B cell (primary cell): ENCODE data around the gene FYN. TPM values are rescaled to one million over a fixed set of nuclear protein-coding genes. Genes with fewer than 3 reads are reported as not detected.

ENCODE experiments used
- ATAC-seq: fragments of 200-7000 bp; cut with Tn5 transposase; one replicate; pipeline ENCODE4 v1.10.0; 2021; ENCODE audit warnings: low read depth, mild to moderate bottlenecking, moderate number of reproducible peaks, moderate library complexity
- CTCF ChIA-PET: fragments of 350-600 bp; sonication (Branson Sonifier 250); formaldehyde crosslinking; loops from one replicate; lab custom pipeline; 2021; ENCODE audit warnings: antibody characterized with exemption, inconsistent platforms; lab: Charles Lee
- POLR2A ChIA-PET: fragments of 350-600 bp; sonication (Branson Sonifier 250); formaldehyde crosslinking; loops from one replicate; lab custom pipeline; 2021; ENCODE audit warnings: antibody characterized with exemption; lab: Charles Lee
- DNase-seq: peaks from one replicate; pipeline ENCODE4 v3.0.0; 2013
- H2AFZ ChIP-seq: 2 replicates; pipeline ENCODE4 v1.6.1; 2012; ENCODE audit warnings: mild to moderate bottlenecking, low read depth, low read length; ENCODE audit not compliant: insufficient read depth, poor library complexity, severe bottlenecking
- H3K27ac ChIP-seq, 2 donors: 1 replicate in 1 of 2; 2 replicates in 1 of 2; pipeline ENCODE4 v1.5.1; 2012 to 2013; ENCODE audit warnings: low read length in 2 of 2, mild to moderate bottlenecking in 2 of 2, moderate library complexity in 1 of 2
- H3K27me3 ChIP-seq, 4 experiments: fragments of 200-600 bp in 1 of 4; sonication (generic) in 1 of 4; replicated peaks in 1 of 4; 1 replicate in 2 of 4; 2 replicates in 2 of 4; pipeline versions ENCODE4 v1.6.1 to v1.7.0; 2013 to 2016; ENCODE audit warnings: low read length in 3 of 4, mild to moderate bottlenecking in 2 of 4, mixed read lengths in 1 of 4, moderate library complexity in 1 of 4; ENCODE audit not compliant: insufficient read depth in 4 of 4, control insufficient read depth in 3 of 4; ENCODE audit errors: control extremely low read depth in 1 of 4
- H3K36me3 ChIP-seq, 2 experiments: replicated peaks in 1 of 2; 1 replicate in 1 of 2; 2 replicates in 1 of 2; pipeline versions ENCODE4 v1.6.1 to v1.7.1; 2013; ENCODE audit warnings: low read length in 1 of 2; ENCODE audit not compliant: insufficient read depth in 2 of 2, control insufficient read depth in 1 of 2; ENCODE audit errors: control extremely low read depth in 1 of 2, extremely low read depth in 1 of 2
- H3K4me1 ChIP-seq, 2 donors: fragments of 200-600 bp in 1 of 2; sonication (generic) in 1 of 2; 1 replicate in 1 of 2; 2 replicates in 1 of 2; pipeline versions ENCODE4 v1.5.1 to v1.6.1; 2013 to 2017; ENCODE audit warnings: low read length in 2 of 2; ENCODE audit not compliant: control insufficient read depth in 2 of 2, insufficient read depth in 2 of 2
- H3K4me2 ChIP-seq: replicated peaks from 2 replicates; pipeline ENCODE3; 2012; ENCODE audit warnings: mild to moderate bottlenecking, low read depth, low read length; ENCODE audit not compliant: poor library complexity, severe bottlenecking
- H3K4me3 ChIP-seq, 5 experiments: fragments of 200-600 bp in 1 of 5; sonication (generic) in 1 of 5; 1 replicate in 3 of 5; 2 replicates in 2 of 5; pipeline versions ENCODE4 v1.5.1 to v1.7.0; 2011 to 2016; ENCODE audit warnings: low read length in 4 of 5, mild to moderate bottlenecking in 4 of 5, low read depth in 2 of 5, control low read depth in 1 of 5, moderate library complexity in 1 of 5; ENCODE audit not compliant: insufficient read depth in 1 of 5; ENCODE audit errors: control extremely low read depth in 1 of 5, extremely low read depth in 1 of 5
- H3K79me2 ChIP-seq: fragments of 200-600 bp; sonication (generic); one replicate; pipeline ENCODE4 v1.6.0; 2016; ENCODE audit warnings: low read length; ENCODE audit not compliant: control insufficient read depth, insufficient read depth
- H3K9ac ChIP-seq: fragments of 200-600 bp; sonication (generic); 2 replicates; pipeline ENCODE4 v1.6.1; 2017; ENCODE audit warnings: mild to moderate bottlenecking, low read length, moderate library complexity
- H3K9me3 ChIP-seq, 3 donors: one replicate each; pipeline versions ENCODE4 v1.6.1 to v1.7.1; 2013; ENCODE audit warnings: low read length in 2 of 3; ENCODE audit not compliant: control insufficient read depth in 2 of 3, insufficient read depth in 1 of 3; ENCODE audit errors: control extremely low read depth in 1 of 3
- H4K20me1 ChIP-seq: 2 replicates; pipeline ENCODE4 v1.6.0; 2012; ENCODE audit warnings: mild to moderate bottlenecking, low read length; ENCODE audit not compliant: insufficient read depth, control insufficient read depth, poor library complexity, severe bottlenecking
- H3K27ac Mint-ChIP-seq: one replicate; pipeline ENCODE4 v1.8.0; 2021; ENCODE audit warnings: mixed read lengths
- H3K27me3 Mint-ChIP-seq: one replicate; pipeline ENCODE4 v1.8.0; 2021; ENCODE audit warnings: mixed read lengths
- H3K4me1 Mint-ChIP-seq: one replicate; pipeline ENCODE4 v1.8.0; 2021; ENCODE audit warnings: mixed read lengths
- H3K4me3 Mint-ChIP-seq: one replicate; pipeline ENCODE4 v1.8.0; 2021; ENCODE audit warnings: mixed read lengths
- H3K9me3 Mint-ChIP-seq: one replicate; pipeline ENCODE4 v1.8.0; 2022; ENCODE audit warnings: mixed read lengths; ENCODE audit not compliant: insufficient read depth
- EZH2 ChIP-seq: IDR thresholded peaks from 2 replicates; pipeline ENCODE4 v1.6.1; 2012; ENCODE audit warnings: borderline replicate concordance, low read depth, mild to moderate bottlenecking, moderate library complexity, low read length; ENCODE audit not compliant: insufficient read depth, poor library complexity, severe bottlenecking
- WGBS: methylation state at CpG from one replicate; pipeline ENCODE4 v1.1.5; 2013; ENCODE audit warnings: missing lambda C conversion rate; ENCODE audit not compliant: insufficient coverage; 5-methylcytosine and 5-hydroxymethylcytosine counted together
- intact Hi-C: fragments of 100-400 bp; cut with micrococcal nuclease; formaldehyde crosslinking; loops from one replicate; pipeline ENCODE4 v1.10.0; 2022
- polyA plus RNA-seq: library from polyadenylated mRNA; depleted of rRNA; stranded (reverse); fragments of >200 nt; gene quantifications from 2 replicates; pipeline ENCODE4 v1.2.3, GENCODE V29; 2012
- total RNA-seq, 2 donors: library from RNA; stranded (reverse); fragments of 120-200 nt in 1 of 2; gene quantifications; 1 replicate in 1 of 2; 2 replicates in 1 of 2; pipeline versions ENCODE4 v1.2.3 to v1.2.4, GENCODE V29; 2013 to 2022
- TF ChIP-seq, protein P1 (sequence below): fragments of 200-600 bp; IDR thresholded peaks from one replicate; pipeline ENCODE4 v1.8.0; 2022; ENCODE audit warnings: antibody characterized with exemption, mild to moderate bottlenecking

Gene FYN
- total and polyA plus RNA-seq, 2 donors (not counting 1 experiment from before 2014, with no cell fraction given) = 54.1 to 94.0 TPM

DNA sequence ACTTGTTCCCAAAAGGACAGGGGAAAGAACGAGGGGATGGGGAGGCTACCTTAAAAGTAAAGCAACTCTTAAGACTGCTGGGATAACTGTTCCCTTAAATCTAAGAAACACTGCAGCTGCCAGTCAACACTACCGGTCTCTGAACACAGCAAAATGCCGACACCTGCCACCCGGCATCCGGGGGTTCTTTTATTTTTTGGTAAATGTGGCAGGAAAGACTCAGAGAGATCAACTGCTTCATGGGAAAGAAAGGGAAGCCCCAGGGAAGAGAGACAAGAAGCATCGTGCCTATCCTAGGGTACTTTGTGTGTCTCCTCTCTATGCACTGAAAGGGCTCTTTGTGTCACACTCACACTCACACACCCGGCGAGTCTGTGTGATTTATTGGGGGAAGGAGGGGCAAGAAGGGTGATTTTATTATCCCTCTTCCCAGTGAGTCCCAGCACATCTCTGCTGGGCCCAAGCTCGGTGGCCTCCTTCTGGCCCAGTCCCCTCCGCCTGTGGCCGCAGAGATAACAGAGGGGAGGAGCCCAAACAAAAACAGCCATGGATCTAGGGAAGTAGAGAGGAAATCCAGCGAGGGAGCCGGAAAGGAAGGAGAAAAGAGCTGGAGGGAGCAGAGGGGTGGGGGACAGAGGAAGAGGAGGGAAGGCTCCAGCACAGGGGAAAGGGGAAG, 1.4 kb downstream of the FYN start:
- Mint-ChIP-seq H3K4me3 (peak overlapping the region; percentile 92), H3K9me3 (no peaks in the 10 kb centered on the region), H3K27me3 (no peaks in the 10 kb centered on the region), H3K4me1 (peaks cover 43% of the 10 kb centered on the region), H3K27ac (peak overlapping the region; percentile 94)
- no peak for ATAC-seq
- Histone ChIP-seq H3K9ac (peak overlapping the region; percentile 81), H3K9me3 (no peaks in the 10 kb centered on the region), H3K4me2 (peak overlapping the region; percentile 94), H3K4me3 (peak overlapping the region; percentile 31 to 86 (median 78)), H3K79me2 (peaks cover 47% of the 10 kb centered on the region), H3K4me1 (peaks cover 26 to 36% of the 10 kb centered on the region in 2 donors), H3K27me3 (no peaks in the 10 kb centered on the region), H4K20me1 (peaks cover 23% of the 10 kb centered on the region), H3K27ac (peak overlapping the region; percentile 66 to 76), H2AFZ (peak overlapping the region; percentile 69), H3K36me3 (no peaks in the 10 kb centered on the region)
- ChIA-PET CTCF (interaction anchor here (0.6 kb wide), 1 partner anchor 139 kb away, joined by 4 read pairs; no protein-coding TSS in a partner anchor), POLR2A (interaction anchor here (1.2 kb wide), 1 partner anchor 139 kb away, joined by 3 read pairs; no protein-coding TSS in a partner anchor)
- intact Hi-C loops = loop anchor here (2.0 to 10.0 kb wide), 6 partner anchors 27 to 1057 kb away; partner anchors contain the start of genes AMD1, CDK19 and REV3L
- DNase-seq = no peak
- no peak for TF ChIP-seq EZH2
- TF ChIP-seq, protein P1, sequence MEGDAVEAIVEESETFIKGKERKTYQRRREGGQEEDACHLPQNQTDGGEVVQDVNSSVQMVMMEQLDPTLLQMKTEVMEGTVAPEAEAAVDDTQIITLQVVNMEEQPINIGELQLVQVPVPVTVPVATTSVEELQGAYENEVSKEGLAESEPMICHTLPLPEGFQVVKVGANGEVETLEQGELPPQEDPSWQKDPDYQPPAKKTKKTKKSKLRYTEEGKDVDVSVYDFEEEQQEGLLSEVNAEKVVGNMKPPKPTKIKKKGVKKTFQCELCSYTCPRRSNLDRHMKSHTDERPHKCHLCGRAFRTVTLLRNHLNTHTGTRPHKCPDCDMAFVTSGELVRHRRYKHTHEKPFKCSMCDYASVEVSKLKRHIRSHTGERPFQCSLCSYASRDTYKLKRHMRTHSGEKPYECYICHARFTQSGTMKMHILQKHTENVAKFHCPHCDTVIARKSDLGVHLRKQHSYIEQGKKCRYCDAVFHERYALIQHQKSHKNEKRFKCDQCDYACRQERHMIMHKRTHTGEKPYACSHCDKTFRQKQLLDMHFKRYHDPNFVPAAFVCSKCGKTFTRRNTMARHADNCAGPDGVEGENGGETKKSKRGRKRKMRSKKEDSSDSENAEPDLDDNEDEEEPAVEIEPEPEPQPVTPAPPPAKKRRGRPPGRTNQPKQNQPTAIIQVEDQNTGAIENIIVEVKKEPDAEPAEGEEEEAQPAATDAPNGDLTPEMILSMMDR = no peak
- WGBS = 1% methylated on average over 5 of the region's 13 CpGs

- no peaks in the 10 kb centered on the region for H3K9me3 Mint-ChIP-seq
- H3K4me2 ChIP-seq = peak overlapping the region; percentile 94
- H3K79me2 ChIP-seq = peaks cover 52% of the 10 kb centered on the region
- H3K4me3 Mint-ChIP-seq = peak overlapping the region; percentile 92
- no peaks in the 10 kb centered on the region for H3K9me3 ChIP-seq
- peaks cover 43% of the 10 kb centered on the region for H3K4me1 Mint-ChIP-seq
- peak overlapping the region; percentile 81 for H3K9ac ChIP-seq
- H3K36me3 ChIP-seq = no peaks in the 10 kb centered on the region
- TF ChIP-seq, protein P1 = no peak
- TF ChIP-seq EZH2 = no peak
- peak overlapping the region; percentile 69 for H2AFZ ChIP-seq
- intact Hi-C loops = loop anchor here (5.0 to 10.0 kb wide), 4 partner anchors 109 to 1056 kb away; partner anchors contain the start of genes AMD1, CDK19 and REV3L
- peak overlapping the region; percentile 31 to 86 (median 78) for H3K4me3 ChIP-seq
- ChIA-PET POLR2A (interaction anchor here (1.2 kb wide), 1 partner anchor 139 kb away, joined by 3 read pairs; no protein-coding TSS in a partner anchor), CTCF (interaction anchor here (0.6 kb wide), 2 partner anchors 20 to 140 kb away, joined by 3 to 4 read pairs; no protein-coding TSS in a partner anchor)
- H4K20me1 ChIP-seq = peaks cover 23% of the 10 kb centered on the region
- WGBS = 4% methylated on average over 3 of the region's 3 CpGs
- no peaks in the 10 kb centered on the region for H3K27me3 Mint-ChIP-seq
- ATAC-seq (no peak), DNase-seq (peak; percentile 38)
- no peaks in the 10 kb centered on the region for H3K27me3 ChIP-seq
- H3K27ac Mint-ChIP-seq = peak overlapping the region; percentile 94
- H3K27ac ChIP-seq = peak overlapping the region; percentile 66 to 76
- H3K4me1 ChIP-seq = peaks cover 26 to 36% of the 10 kb centered on the region in 2 donors
Observed at GRCh38 chr6:111871207-111871606, 2.0 kb downstream of the FYN start.
